Forelimb muscle (tissue), 1 donor: ENCODE data around the gene NRXN2. TPM values are rescaled to one million over a fixed set of nuclear protein-coding genes. Genes with fewer than 3 reads are reported as not detected.

Source experiments
- DNase-seq: peaks from one replicate; pipeline ENCODE4 v3.0.0-alpha.2; 2013; ENCODE audit warnings: low read depth
- polyA plus RNA-seq: library from polyadenylated mRNA; unstranded; fragments of 120-200 nt; gene quantifications from one replicate; pipeline ENCODE4 v1.2.1, GENCODE V29; 2013; ENCODE audit not compliant: insufficient read length

Gene NRXN2
- polyA plus RNA-seq, 1 donor: 24.5 TPM

GRCh38 chr11:64591257-64592233 lies 131.5 kb downstream of the NRXN2 start:
- DNase-seq: no peak

DNA sequence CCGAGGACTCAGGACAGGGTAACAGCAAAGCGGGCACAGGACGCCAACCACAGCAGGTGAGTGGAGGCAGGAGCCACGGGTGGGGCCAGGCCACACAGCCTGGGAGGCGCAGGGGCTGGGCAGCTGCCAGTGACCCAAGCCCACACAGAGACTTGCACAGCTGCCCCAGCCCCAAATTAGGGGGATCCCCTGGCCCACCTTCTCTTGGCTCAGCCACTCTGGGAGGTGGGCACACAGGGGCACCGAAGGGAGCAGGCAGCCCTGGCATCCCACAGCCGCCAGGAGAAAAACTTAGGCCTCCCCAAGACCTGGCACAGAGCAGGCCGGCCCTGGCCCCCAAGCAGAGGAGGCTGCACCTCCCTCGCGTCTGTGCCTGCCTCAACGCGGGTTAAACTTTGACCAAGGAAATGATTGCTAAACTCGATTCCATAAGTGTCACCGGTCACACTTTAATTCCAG lies 132.2 kb downstream of the NRXN2 start, which contains the start of gene SLC22A12:
SLC22A12 (plus strand) TSS at position 458 of the 459 bp plus-strand sequence. CDS start 337 bp downstream, outside the sequence.
- no peak for DNase-seq

DNA sequence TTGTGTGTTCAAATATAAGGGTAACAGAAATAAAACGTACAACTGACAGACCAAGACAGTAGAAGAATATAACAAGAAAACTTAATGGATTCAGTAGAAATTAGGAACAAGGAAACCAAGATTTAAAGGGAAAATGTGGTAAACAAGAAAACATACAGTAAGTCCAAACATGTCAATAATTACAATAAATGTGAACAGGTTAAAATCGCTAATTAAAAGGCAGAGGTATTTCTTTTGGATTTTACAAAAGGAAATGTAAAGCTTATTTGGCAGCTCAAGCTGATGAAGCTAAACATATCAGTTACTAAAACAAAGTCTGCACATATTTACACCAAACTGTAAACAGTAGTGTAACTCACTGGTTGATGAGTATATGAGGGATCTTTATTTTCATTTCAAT lies 134.3 kb downstream of the NRXN2 start:
- no peak for DNase-seq

DNA sequence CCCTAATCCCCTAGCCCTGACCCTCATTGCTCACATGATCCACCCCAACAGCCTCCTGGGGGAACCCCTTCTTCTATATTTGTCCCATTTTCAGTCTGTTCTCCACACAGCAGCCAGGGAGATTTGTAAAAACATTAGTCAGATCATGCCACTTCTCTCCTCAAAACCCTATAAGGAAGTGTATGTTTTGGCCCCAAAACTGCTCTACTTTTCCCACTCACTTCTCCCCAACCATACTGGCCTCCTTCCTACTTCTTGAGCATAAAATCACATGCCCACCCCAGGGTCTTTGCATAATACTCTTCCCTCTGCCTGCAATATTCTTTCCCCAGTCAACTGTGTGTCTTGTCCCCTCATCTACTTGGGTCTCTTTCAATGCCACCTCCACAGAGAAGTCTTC lies 136.6 kb downstream of the NRXN2 start:
- DNase-seq: no peak

DNA sequence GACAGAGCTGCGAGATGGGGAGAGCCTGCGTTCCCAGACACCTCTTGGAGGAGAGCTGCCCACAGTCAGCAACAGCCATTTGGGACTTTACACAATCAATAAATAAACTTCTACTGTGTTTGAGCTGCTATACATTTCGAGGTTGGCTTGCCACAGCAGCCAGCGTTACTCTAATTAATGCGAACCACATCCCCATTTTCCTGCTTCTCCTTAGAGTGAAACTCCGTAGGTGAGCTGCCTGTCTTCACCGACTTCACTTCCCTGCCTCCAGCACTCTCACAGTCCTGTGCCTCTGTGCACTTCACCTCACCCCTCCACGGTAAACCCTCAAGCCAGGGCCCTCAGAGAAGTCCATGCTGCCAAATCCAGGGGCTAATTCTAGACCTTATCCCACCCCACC lies 137.8 kb downstream of the NRXN2 start:
- no peak for DNase-seq

DNA sequence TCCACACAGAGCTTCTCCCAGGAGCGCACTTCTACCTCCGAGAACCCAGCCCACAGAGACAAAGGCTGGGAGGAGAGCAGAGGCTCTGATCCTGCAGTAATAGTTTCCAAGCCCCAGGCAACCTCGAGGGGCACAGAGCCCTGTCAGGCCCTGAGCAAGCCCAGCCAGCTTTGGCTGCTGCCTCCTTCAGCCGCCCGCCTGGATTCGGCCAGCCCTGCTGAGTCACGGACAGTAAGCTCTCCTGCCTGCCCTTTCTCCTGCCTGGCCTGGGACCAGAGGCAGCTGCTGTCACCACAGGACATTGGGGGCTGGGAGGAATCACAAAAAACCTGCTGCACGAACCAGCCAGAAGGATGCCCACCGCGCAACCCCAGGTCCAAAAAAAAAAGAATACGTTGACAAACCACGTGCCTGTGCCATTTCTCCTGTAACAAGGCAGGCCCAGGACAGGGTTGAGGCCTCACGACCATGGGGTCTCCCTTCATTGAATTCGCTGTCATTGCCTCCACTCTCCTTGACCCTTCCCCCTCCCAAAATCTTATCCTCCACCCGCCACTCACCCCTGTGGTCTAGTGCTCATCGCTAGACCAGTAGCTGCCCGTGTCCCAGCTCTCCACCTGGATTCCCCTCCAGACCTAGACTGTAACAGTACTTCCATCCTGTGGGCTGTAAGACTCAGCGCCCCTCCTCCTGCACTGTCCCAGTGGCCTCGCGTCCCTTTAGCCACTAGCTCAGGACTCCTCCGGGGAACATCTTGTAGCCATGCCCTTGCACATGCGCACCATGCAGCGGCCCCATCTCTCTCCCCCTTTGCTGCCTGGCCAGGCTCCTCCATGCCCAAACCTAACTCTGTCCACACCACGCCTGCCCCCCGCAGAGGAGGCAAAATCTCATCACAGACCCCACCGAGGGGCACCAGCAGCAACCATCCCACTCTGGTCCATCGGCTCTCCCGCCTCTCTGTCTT lies 139.4 kb downstream of the NRXN2 start:
- DNase-seq: no peak

GRCh38 chr11:64582885-64583284 lies 140.1 kb downstream of the NRXN2 start:
- DNase-seq: no peak

DNA sequence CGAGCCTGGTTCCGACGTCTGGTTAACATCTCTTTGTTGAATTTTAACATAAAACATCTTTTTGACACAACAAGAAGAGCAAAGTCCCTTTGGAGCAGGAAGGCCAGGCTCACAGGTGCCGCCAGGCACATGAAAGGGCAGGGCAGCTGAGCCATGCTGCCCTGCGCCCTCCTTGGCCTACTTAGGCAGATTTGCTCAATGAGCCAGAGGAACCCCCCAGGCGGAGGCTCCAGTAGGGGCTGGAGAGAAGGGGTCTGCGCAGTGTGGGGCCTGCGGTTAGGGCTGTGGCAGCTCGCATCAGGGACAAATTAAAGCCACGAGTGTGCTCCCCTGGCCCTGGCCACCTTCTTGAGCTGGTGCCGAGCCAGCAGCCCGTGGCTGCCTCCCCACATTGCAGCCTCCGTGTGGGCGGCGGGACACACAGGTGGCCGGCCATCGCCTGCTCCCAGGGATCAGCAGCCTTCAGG lies 141.9 kb downstream of the NRXN2 start:
- no peak for DNase-seq

DNA sequence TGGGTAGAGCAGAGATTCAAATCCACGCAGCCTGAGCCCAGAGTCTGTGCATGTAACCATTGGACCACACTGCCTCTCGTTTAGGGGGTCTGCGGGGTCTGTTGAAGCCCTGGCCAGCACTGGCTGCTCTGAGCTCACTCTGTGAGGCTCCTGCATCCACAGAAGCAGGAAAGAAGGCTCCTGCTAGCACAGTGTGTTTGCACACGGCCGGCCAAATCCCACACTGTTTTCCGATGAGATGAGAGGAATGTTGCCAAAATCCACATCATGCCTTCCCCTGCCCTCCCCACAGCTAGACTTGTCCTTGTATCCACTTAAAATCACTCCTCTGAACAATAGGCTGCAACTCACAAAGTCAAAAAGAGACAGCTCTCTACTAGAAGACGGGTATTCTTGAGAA lies 142.6 kb downstream of the NRXN2 start:
- DNase-seq: peak; percentile 44

GRCh38 chr11:64577202-64577601 lies 145.8 kb downstream of the NRXN2 start:
- DNase-seq: no peak

GRCh38 chr11:64572143-64572542 lies 150.9 kb downstream of the NRXN2 start:
- DNase-seq: no peak

DNA sequence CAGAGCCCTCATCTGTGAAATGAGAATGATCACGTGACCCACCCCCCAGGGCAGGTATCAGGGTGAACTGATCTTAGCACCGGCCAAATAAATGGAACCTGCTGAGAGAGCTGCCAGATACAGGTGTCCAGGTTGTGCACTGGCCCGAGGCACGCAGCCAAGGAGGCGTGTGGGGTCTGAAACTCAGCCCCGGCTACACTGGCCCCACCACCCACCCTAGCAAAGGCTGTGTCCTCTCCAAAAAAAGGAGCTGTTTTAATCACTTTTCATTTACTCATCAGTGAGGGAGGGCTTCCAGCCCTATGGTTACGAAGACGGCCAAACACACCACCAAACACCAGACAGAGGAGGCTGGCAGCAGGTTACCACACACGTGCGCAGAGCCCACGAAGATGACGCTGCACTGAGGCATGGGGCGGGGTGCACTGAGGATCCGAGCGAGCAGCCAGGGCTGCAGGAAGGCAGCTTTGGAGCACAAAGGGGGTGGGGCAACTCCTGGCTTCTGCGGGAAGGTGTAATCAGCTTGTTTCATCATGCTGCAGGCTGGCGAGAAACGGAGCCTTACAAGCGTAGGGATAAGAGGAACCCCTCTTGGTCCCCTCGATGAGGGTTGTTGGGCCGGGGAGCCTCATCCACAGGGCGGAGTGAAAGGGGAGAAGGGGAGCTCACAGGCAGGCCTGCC lies 151.4 kb downstream of the NRXN2 start:
- no peak for DNase-seq

DNA sequence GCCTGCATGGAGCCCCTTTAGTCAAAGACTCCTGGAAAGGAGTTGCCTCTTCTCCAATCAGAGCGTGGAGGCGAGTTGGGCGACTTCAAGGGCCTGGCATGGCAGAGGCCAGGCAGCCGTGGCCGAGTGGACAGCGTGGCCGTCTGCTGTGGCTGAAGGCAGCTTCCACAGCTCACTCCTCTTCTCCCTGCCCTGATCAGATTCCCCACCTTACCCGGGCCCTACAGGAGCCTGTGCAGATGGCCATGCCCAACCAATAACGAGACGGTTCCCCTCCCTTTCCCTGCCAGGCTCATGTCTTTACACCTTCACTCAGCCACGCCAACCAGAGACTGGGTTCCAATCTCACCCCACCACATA lies 152.0 kb downstream of the NRXN2 start:
- DNase-seq: no peak

DNA sequence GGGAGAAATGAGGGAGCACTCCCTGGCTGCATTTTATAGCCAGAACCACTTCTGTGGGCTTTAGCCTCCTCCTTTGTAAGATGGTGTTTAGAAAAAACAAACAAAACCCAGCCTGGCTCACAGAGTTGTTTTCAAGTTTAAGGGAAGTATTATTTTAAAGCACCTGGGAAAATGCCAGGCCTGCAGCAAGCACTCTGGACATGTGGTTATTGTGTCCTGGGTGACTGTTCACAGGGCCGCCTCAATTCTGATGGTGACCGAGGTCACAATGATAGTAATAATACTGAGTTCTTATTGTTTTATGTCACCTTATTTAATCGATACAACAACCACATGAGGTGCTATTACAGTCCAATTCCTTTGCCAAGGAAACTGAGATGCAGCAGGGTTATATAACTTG lies 152.7 kb downstream of the NRXN2 start:
- no peak for DNase-seq

DNA sequence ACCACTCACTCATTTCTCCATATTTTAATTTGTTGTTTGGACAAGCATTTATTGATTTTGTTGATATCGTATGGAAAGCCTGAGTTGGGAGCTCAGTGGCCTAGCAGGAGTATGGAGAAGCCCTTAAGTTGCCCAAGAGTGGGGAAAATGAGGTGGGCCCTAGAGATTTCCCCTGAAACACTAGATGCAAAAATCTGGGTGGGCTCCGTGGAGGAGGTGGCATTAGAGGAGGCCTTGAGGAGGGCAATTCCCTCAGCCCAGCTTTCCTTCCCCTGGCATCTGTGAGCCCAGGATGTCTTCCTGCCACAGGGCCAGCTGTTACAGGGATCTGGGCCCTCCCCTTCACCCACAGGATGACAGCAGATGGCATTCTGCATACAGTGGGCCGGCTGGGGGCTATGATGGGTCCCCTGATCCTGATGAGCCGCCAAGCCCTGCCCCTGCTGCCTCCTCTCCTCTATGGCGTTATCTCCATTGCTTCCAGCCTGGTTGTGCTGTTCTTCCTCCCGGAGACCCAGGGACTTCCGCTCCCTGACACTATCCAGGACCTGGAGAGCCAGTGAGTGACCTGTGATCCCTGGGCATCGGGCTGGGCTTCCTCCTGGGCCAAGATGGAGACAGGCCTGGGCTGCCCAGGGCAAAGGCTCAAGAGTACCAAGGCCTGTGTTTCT lies 153.6 kb downstream of the NRXN2 start:
- DNase-seq: no peak

DNA sequence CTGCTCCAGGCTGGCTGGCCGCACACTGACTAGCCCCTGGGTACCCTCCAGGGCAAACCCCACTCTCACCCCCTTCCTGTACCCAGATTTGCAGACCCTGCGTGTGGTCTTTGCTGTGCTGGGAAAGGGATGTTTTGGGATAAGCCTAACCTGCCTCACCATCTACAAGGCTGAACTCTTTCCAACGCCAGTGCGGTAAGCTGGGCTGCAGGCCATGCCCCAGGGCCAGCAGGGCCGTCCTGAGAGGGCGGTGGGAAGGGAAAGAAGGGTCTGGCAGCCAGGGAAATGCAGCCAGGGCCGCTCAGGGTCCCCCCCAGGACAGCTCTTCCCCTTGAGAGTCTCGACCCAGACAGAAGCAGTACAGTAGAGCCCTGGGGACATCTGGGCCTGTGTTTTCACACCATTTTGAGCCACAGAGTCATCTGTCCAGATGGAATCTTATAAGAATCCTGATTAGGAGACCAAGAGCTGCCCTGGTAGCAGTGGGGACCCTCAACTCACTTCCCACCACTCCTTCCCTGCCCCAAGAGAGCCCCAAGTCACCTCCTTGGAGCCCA lies 154.3 kb downstream of the NRXN2 start:
- DNase-seq: no peak

DNA sequence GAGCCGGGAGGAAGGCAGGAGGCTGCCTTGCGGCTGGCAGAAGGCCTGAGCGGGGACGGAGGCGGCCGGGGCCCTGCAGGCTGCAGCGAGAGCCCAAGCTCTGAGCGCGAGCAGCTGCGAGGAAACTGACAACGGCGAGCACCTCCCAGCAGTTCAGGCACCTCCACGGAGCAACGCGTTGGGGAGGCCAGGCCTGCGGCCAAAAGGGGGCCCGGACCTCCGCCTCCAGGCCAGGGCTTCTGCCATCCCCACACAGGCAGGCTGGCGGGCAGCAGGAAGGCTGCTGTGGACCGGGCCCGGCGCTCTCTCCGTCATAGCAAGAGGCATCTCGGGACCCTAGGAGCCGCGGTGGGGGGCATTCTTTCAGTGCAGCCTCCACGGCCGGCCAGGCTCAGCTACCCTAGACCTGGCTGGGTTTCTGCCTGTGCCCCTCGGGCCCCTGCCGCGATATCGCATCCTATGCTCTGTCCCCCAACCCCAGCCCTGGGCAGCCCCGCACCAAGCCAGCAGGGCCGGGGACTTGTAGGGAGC lies 154.9 kb downstream of the NRXN2 start:
- DNase-seq: no peak

DNA sequence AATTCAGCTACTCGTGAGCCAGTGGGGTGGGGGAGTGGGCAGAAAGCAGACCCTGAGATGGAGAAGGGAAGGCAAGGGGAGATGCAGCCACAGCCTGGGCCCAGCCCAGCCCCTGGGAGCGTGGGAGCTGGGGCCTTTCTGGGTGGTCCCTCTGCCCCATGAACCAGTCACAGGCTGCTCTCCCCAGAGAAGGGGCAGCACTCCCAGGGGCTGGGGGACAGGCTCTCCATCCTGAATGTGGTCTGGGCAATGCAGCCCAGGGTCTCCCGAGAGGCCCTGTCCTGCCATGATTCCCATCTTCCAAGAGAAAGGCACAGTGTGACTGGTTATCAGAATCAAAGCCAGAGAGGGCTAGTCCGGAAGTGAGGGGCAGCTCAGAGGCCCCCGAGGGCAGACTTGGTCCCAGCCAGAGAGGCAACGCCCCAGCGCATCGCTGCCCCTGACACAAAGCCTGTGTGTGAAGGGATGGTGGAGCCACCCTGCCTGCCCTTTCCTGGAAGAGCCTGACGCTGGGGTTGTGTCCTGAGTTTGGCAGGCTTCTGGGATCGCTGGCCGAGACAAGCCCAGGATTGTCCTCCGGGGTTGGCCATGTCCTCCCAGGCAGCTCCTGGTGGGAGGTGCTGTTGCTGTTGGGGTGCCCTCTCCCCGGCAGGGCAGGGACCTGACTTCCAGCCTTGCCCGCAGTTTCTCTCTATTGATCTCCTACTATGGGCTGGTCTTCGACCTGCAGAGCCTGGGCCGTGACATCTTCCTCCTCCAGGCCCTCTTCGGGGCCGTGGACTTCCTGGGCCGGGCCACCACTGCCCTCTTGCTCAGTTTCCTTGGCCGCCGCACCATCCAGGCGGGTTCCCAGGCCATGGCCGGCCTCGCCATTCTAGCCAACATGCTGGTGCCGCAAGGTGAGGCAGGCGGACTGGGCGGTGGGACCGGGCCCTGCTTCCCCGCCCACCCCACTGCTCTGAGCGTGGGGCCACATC lies 155.8 kb downstream of the NRXN2 start:
- no peak for DNase-seq
